ENCODE data around the gene RFX4.

DNA sequence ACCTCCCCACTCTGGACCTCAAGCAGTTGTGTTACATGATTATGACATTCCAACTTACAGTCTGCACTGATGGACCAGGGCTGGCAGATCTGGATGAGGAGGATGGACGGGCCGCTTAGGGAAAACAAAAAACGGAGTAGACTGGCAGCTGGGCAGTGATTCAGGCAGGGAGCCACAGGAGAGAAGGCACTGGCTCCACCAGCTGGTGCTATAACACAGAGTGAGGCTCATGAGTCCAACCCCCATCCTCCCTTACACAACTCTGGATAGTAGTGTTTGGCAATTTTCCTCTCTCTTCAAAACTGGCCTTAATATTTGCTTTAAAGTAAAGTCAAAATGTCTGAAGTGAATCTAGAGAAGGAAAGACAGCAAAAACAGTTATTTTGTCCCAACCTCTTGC lies 181.9 kb downstream of the RFX4 start:
- TF ChIP-seq CEBPB (IDR thresholded peaks at IDR 0.05) = peak in 1 of 2 experiments; percentile 18; a peak in 1 of 4 replicates
- TF ChIP-seq EP300 (IDR thresholded peaks at IDR 0.05) = no peak

Measured in A549 (cell line).